CD4-positive, alpha-beta memory T cell (primary cell): ENCODE data around the gene MINDY3. TPM values are rescaled to one million over a fixed set of nuclear protein-coding genes. Genes with fewer than 3 reads are reported as not detected.
A peak's percentile ranks its signal among the peaks of the same experiment; 100 is the strongest.

Experiments
- CTCF ChIA-PET: fragments of 350-600 bp; sonication (Branson Sonifier 250); formaldehyde crosslinking; loops from one replicate; lab custom pipeline; 2021; ENCODE audit warnings: inconsistent platforms; ENCODE audit not compliant: partially characterized antibody; lab: Charles Lee
- POLR2A ChIA-PET: fragments of 350-600 bp; sonication (Branson Sonifier 250); formaldehyde crosslinking; loops from one replicate; lab custom pipeline; 2021; ENCODE audit not compliant: partially characterized antibody; lab: Charles Lee
- DNase-seq, 5 donors: peaks; one replicate each; pipeline versions ENCODE4 v3.0.0 to v3.0.0-alpha.2; 2020 to 2022; ENCODE audit warnings: mixed read lengths in 1 of 5
- H3K27ac ChIP-seq: one replicate; pipeline ENCODE4 v1.7.0; 2013; ENCODE audit warnings: low read depth, low read length
- H3K27me3 ChIP-seq: 2 replicates; pipeline ENCODE4 v1.7.0; 2013; ENCODE audit warnings: mild to moderate bottlenecking, low read length, moderate library complexity; ENCODE audit not compliant: insufficient read depth
- H3K36me3 ChIP-seq: 2 replicates; pipeline ENCODE4 v1.7.0; 2013; ENCODE audit warnings: mild to moderate bottlenecking, low read length, moderate library complexity; ENCODE audit not compliant: insufficient read depth
- H3K4me1 ChIP-seq: 2 replicates; pipeline ENCODE4 v1.7.0; 2013; ENCODE audit warnings: mild to moderate bottlenecking, low read length, moderate library complexity; ENCODE audit not compliant: insufficient read depth
- H3K4me3 ChIP-seq, 2 donors: one replicate each; pipeline ENCODE4 v1.7.0; 2013; ENCODE audit warnings: low read length in 2 of 2, mild to moderate bottlenecking in 1 of 2
- H3K9me3 ChIP-seq, 2 donors: one replicate each; pipeline ENCODE4 v1.7.0; 2013; ENCODE audit warnings: low read length in 2 of 2, control low read depth in 1 of 2; ENCODE audit not compliant: control insufficient read depth in 1 of 2
- H3K27ac Mint-ChIP-seq, 7 donors: one replicate each; pipeline ENCODE4 v1.8.0; 2020 to 2021; ENCODE audit warnings: mixed read lengths in 7 of 7, mild to moderate bottlenecking in 6 of 7, inconsistent platforms in 3 of 7, moderate library complexity in 3 of 7
- H3K27me3 Mint-ChIP-seq, 2 donors: one replicate each; pipeline ENCODE4 v1.8.0; 2020 to 2021; ENCODE audit warnings: mixed read lengths in 2 of 2
- H3K36me3 Mint-ChIP-seq, 2 donors: one replicate each; pipeline ENCODE4 v1.8.0; 2020 to 2021; ENCODE audit warnings: mixed read lengths in 2 of 2, inconsistent platforms in 1 of 2, mild to moderate bottlenecking in 1 of 2
- H3K4me1 Mint-ChIP-seq, 4 donors: one replicate each; pipeline ENCODE4 v1.8.0; 2020 to 2021; ENCODE audit warnings: mixed read lengths in 4 of 4, mild to moderate bottlenecking in 1 of 4
- H3K4me3 Mint-ChIP-seq, 8 donors: one replicate each; pipeline ENCODE4 v1.8.0; 2020 to 2021; ENCODE audit warnings: mixed read lengths in 8 of 8, mild to moderate bottlenecking in 7 of 8, moderate library complexity in 6 of 8, inconsistent platforms in 3 of 8
- H3K9me3 Mint-ChIP-seq, 8 donors: one replicate each; pipeline ENCODE4 v1.8.0; 2020 to 2021; ENCODE audit warnings: mixed read lengths in 8 of 8, mild to moderate bottlenecking in 5 of 8, inconsistent platforms in 3 of 8, moderate library complexity in 1 of 8
- intact Hi-C: fragments of 100-400 bp; cut with micrococcal nuclease; formaldehyde crosslinking; loops from one replicate; pipeline ENCODE4 v1.15.1; 2023
- polyA plus RNA-seq, 2 donors: library from polyadenylated mRNA; unstranded; fragments of 300-500 nt; fragmentation: Illumina TruSeq; gene quantifications; one replicate each; pipeline ENCODE4 v1.2.3, GENCODE V29; 2021
- total RNA-seq, 2 experiments: library from RNA; stranded (reverse); gene quantifications; one replicate each; pipeline ENCODE4 v1.2.3, GENCODE V29; 2021

MINDY3 gene
- total and polyA plus RNA-seq, 4 experiments from 2014 or later, result 2.1 to 40.4 (median 21.0) TPM

- H3K27me3 Mint-ChIP-seq, result peaks cover 6 to 11% of the 10 kb centered on the region in 2 donors
- ChIA-PET CTCF (interaction anchor here (1.4 kb wide), 1 partner anchor 317 kb away, joined by 5 read pairs; no protein-coding TSS in a partner anchor), POLR2A (no interaction called here)
- Histone ChIP-seq H3K9me3 (no peaks in the 10 kb centered on the region), H3K4me3 (no peak overlapping the region), H3K27me3 (peaks cover 3% of the 10 kb centered on the region), H3K36me3 (no peaks in the 10 kb centered on the region), H3K4me1 (no peaks in the 10 kb centered on the region), H3K27ac (no peak overlapping the region)
- intact Hi-C loops, result no loop called here
- H3K27ac Mint-ChIP-seq, result no peak overlapping the region
- no peaks in the 10 kb centered on the region for H3K36me3 Mint-ChIP-seq
- no peaks in the 10 kb centered on the region for H3K4me1 Mint-ChIP-seq
- H3K4me3 Mint-ChIP-seq, result no peak overlapping the region
- H3K9me3 Mint-ChIP-seq, result peaks cover 0 to 1% (median 0%) of the 10 kb centered on the region in 8 donors
- no peak for DNase-seq
Observed at GRCh38 chr10:15745751-15746150, 114.6 kb downstream of the MINDY3 start.

- Mint-ChIP-seq H3K4me1 (no peaks in the 10 kb centered on the region), H3K9me3 (peaks cover 0 to 1% (median 0%) of the 10 kb centered on the region in 8 donors), H3K27me3 (peaks cover 3 to 11% of the 10 kb centered on the region in 2 donors), H3K4me3 (no peak overlapping the region), H3K27ac (no peak overlapping the region), H3K36me3 (no peaks in the 10 kb centered on the region)
- no peaks in the 10 kb centered on the region for H3K9me3 ChIP-seq
- no peak overlapping the region for H3K27ac ChIP-seq
- H3K4me1 ChIP-seq, result no peaks in the 10 kb centered on the region
- ChIA-PET POLR2A (no interaction called here), CTCF (interaction anchor here (2.0 kb wide), 1 partner anchor 9 kb away, joined by 4 read pairs; no protein-coding TSS in a partner anchor)
- intact Hi-C loops, result loop anchor here (1.0 kb wide), 1 partner anchor 310 kb away; no protein-coding TSS in a partner anchor
- peak in 3 of 5 donors; percentile 4 to 6 (median 5) for DNase-seq
- no peak overlapping the region for H3K4me3 ChIP-seq
- H3K36me3 ChIP-seq, result no peaks in the 10 kb centered on the region
- H3K27me3 ChIP-seq, result peaks cover 3% of the 10 kb centered on the region
Observed at GRCh38 chr10:15744217-15744865, 116.0 kb downstream of the MINDY3 start.

GRCh38 chr10:15743443-15743842 lies 116.9 kb downstream of the MINDY3 start:
- no peak for DNase-seq
- Mint-ChIP-seq H3K27ac (no peak overlapping the region), H3K4me1 (no peaks in the 10 kb centered on the region), H3K9me3 (peaks cover 0 to 1% (median 0%) of the 10 kb centered on the region in 8 donors), H3K4me3 (no peak overlapping the region), H3K36me3 (no peaks in the 10 kb centered on the region), H3K27me3 (peaks cover 3 to 11% of the 10 kb centered on the region in 2 donors)
- intact Hi-C loops, result no loop called here
- H3K27me3 ChIP-seq, result peaks cover 3% of the 10 kb centered on the region
- no peaks in the 10 kb centered on the region for H3K9me3 ChIP-seq
- H3K4me3 ChIP-seq, result no peak overlapping the region
- no peaks in the 10 kb centered on the region for H3K4me1 ChIP-seq
- H3K27ac ChIP-seq, result no peak overlapping the region
- ChIA-PET POLR2A (no interaction called here), CTCF (interaction anchor here (2.0 kb wide), 1 partner anchor 10 kb away, joined by 4 read pairs; no protein-coding TSS in a partner anchor)
- no peaks in the 10 kb centered on the region for H3K36me3 ChIP-seq

- no peaks in the 10 kb centered on the region for H3K9me3 ChIP-seq
- peaks cover 3% of the 10 kb centered on the region for H3K27me3 ChIP-seq
- no peaks in the 10 kb centered on the region for H3K36me3 Mint-ChIP-seq
- intact Hi-C loops, result no loop called here
- H3K27ac ChIP-seq, result no peak overlapping the region
- H3K4me3 ChIP-seq, result no peak overlapping the region
- H3K9me3 Mint-ChIP-seq, result peaks cover 0 to 1% (median 0%) of the 10 kb centered on the region in 8 donors
- no peak overlapping the region for H3K4me3 Mint-ChIP-seq
- no peak overlapping the region for H3K27ac Mint-ChIP-seq
- no peaks in the 10 kb centered on the region for H3K4me1 Mint-ChIP-seq
- no peak for DNase-seq
- H3K36me3 ChIP-seq, result no peaks in the 10 kb centered on the region
- no peaks in the 10 kb centered on the region for H3K4me1 ChIP-seq
- CTCF ChIA-PET, result interaction anchor here (2.0 kb wide), 1 partner anchor 10 kb away, joined by 4 read pairs; no protein-coding TSS in a partner anchor
- POLR2A ChIA-PET, result no interaction called here
- H3K27me3 Mint-ChIP-seq, result peaks cover 5 to 11% of the 10 kb centered on the region in 2 donors
Observed at GRCh38 chr10:15742836-15743235, 117.5 kb downstream of the MINDY3 start.

GRCh38 chr10:15742102-15742501 lies 118.2 kb downstream of the MINDY3 start:
- Mint-ChIP-seq H3K27ac (no peak overlapping the region), H3K4me1 (no peaks in the 10 kb centered on the region), H3K4me3 (no peak overlapping the region), H3K36me3 (no peaks in the 10 kb centered on the region), H3K27me3 (peaks cover 5 to 14% of the 10 kb centered on the region in 2 donors), H3K9me3 (peaks cover 0 to 1% (median 0%) of the 10 kb centered on the region in 8 donors)
- Histone ChIP-seq H3K27ac (no peak overlapping the region), H3K4me1 (no peaks in the 10 kb centered on the region), H3K36me3 (no peaks in the 10 kb centered on the region), H3K9me3 (no peaks in the 10 kb centered on the region), H3K27me3 (peaks cover 3% of the 10 kb centered on the region), H3K4me3 (no peak overlapping the region)
- intact Hi-C loops, result no loop called here
- ChIA-PET CTCF (interaction anchor here (2.0 kb wide), 1 partner anchor 11 kb away, joined by 4 read pairs; no protein-coding TSS in a partner anchor), POLR2A (no interaction called here)
- no peak for DNase-seq

GRCh38 chr10:15741581-15741980 lies 118.7 kb downstream of the MINDY3 start:
- ChIA-PET CTCF (no interaction called here), POLR2A (no interaction called here)
- Histone ChIP-seq H3K9me3 (no peaks in the 10 kb centered on the region), H3K4me3 (no peak overlapping the region), H3K36me3 (no peaks in the 10 kb centered on the region), H3K4me1 (no peaks in the 10 kb centered on the region), H3K27ac (no peak overlapping the region), H3K27me3 (peaks cover 3% of the 10 kb centered on the region)
- intact Hi-C loops, result no loop called here
- H3K4me1 Mint-ChIP-seq, result no peaks in the 10 kb centered on the region
- H3K9me3 Mint-ChIP-seq, result peaks cover 0 to 1% (median 0%) of the 10 kb centered on the region in 8 donors
- no peak overlapping the region for H3K4me3 Mint-ChIP-seq
- no peak for DNase-seq
- H3K27me3 Mint-ChIP-seq, result peaks cover 5 to 14% of the 10 kb centered on the region in 2 donors
- H3K27ac Mint-ChIP-seq, result no peak overlapping the region
- no peaks in the 10 kb centered on the region for H3K36me3 Mint-ChIP-seq

- H3K27ac Mint-ChIP-seq, result no peak overlapping the region
- H3K27ac ChIP-seq, result no peak overlapping the region
- H3K36me3 ChIP-seq, result no peaks in the 10 kb centered on the region
- H3K36me3 Mint-ChIP-seq, result no peaks in the 10 kb centered on the region
- intact Hi-C loops, result no loop called here
- no peak overlapping the region for H3K4me3 ChIP-seq
- no peaks in the 10 kb centered on the region for H3K9me3 ChIP-seq
- peaks cover 7 to 20% of the 10 kb centered on the region in 2 donors for H3K27me3 Mint-ChIP-seq
- H3K4me1 ChIP-seq, result no peaks in the 10 kb centered on the region
- H3K27me3 ChIP-seq, result peaks cover 3% of the 10 kb centered on the region
- DNase-seq, result no peak
- no peak overlapping the region for H3K4me3 Mint-ChIP-seq
- ChIA-PET POLR2A (no interaction called here), CTCF (interaction anchor here (0.7 kb wide), 1 partner anchor 1508 kb away, joined by 4 read pairs; no protein-coding TSS in a partner anchor)
- peaks cover 0 to 3% (median 0%) of the 10 kb centered on the region in 8 donors for H3K9me3 Mint-ChIP-seq
- H3K4me1 Mint-ChIP-seq, result no peaks in the 10 kb centered on the region
Observed at GRCh38 chr10:15740261-15740660, 120.0 kb downstream of the MINDY3 start.
